GM21723 (cell line): ENCODE data around the gene BTN1A1.

ENCODE experiments used
- ATAC-seq: cut with Tn5 transposase; IDR thresholded peaks from one replicate; pipeline ENCODE4 v1.9.1; 2021; ENCODE audit warnings: mild to moderate bottlenecking, moderate library complexity; ENCODE audit not compliant: unreplicated experiment

Gene BTN1A1

DNA sequence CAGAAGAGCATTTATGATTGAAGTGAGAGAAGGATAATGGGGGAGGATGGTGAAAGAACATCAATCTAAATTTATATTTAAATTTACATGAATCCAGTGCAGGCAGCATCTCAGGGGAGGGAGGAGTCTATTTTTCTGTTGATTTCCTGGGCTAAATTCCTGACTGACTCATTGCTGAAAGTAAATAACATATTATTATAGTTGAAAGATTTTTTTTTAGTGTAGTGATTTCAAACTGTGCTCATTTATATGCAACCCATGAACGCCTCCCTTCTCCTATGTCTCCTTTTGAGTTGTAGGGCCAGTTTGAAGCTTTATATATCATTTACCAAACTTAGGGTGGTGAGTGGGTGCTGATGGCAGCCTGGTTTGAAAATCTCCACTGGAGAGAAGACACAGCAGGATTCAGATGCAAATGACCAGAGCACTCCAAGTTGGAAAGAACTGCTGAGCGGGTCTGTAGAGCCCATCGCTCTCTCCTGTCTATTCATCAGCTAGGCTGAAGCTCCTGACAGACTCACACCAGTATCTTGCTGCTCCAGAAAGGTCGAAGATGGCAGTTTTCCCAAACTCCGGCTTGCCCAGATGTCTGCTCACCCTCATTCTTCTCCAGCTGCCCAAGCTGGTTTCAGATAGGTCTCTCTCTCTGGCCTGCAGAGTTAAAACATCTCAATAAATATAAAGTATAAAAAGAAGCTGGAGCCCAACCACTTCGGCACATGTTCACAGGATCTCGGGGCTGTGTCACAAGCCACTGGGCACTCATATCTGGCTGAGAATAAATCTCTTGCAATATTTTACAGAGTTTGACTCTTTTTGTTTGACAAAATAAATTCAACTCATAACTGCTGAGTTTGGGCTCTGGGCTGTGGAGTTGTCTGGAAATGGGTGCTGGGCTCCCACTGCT is 24.0 kb upstream of the BTN1A1 start:
- ATAC-seq, result no peak

DNA sequence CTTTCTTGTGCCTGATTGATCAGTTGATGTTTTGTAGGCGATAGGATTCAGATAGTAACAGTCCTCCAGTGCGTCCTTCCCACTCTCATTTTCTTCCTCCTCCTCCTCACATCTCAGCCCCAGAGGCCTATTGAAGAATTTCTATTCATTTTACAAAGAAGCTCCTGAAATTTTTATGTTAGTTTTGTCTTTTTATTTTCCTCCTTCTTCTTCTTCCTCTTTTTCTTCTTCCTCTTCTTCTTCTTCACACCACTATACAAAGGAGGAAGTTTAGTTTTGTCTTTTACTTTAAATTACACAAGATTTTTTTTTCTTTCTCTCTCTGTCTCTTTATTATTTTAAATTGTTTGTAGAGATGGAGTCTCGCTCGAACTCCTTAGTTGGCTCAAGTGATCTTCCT is 23.2 kb upstream of the BTN1A1 start:
- no peak for ATAC-seq

- ATAC-seq, result no peak
Observed at GRCh38 chr6:26477426-26477825, 22.7 kb upstream of the BTN1A1 start.

DNA sequence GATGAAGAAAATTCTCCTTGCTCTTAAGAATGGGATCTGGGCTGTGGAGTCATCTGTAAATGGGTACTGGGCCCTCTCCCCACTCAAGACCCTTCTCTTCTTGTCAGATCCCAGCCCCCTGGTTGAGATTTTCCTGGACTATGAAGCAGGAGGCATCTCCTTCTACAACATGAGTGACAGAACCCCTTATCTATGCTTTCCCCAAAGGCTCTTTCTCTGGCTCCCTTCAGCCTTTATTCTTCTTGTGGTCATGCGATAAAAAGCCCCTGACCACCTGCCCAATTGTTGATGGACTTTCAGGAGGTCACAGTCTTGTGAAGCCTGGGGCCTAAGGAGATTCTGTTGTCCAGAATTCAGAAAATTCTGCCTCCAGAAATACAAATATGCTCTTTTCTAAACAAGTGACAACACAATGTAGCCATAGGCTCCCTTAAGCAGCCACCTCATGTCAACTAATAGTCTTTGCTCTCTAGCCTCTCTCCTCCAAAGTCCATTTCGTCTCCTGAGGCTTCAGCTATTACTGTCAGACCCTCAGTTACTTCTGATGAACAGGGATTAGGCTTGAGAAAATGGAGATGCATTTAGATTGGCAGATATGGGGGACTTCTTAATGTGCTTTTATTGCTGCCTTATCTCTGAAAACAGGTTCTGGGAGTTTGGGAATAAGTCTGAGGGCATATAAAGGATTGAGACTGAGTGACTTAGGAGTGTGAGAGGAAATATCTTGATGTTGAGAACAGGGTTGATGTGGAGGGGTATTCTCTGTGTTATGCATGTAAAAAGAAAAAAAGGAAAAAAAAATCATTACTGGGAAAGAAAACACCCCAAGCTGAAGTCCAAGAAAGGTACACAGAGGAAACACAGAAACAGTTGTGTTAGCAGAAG is 21.8 kb upstream of the BTN1A1 start:
- no peak for ATAC-seq

- ATAC-seq, result no peak
Observed at GRCh38 chr6:26478985-26479278, 21.2 kb upstream of the BTN1A1 start.

- ATAC-seq, result no peak
Observed at GRCh38 chr6:26482338-26482737, 17.8 kb upstream of the BTN1A1 start.

DNA sequence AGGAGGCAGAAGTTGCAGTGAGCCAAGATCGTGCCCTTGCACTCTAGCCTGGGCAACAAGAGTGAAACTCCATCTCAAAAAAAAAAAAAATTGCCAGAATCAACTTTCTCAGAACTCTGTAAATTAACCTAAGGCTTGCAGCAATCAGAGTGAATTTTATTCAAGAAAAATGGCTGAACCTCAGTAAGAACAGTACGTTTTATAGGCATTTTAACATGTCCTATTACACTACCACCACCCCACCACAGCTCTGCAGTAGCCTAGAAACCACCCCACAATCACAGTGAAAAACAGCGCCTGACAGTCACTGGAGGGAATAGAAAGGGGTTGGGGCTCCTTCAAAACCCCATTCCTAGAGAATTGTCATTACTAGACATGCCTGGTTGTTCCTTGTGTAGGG is 16.4 kb upstream of the BTN1A1 start:
- ATAC-seq, result no peak

DNA sequence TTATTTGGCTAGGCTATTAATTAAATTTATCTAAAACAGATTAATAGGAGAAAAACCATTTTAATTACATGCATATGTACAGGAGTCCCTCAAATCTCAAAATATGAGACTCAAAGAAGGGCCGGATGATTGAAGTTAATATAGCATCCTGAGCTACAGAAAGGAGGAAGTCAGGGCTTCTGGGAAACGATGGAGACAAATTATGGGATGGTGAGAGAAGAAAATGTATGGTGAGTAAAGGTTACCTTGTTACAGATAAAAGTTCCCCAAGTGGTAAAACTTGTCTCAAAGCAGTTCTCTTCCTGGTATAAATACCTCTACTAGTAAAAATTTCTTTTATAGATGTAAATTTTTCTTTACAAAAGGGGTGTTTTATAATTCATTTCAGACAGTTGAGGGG is 15.9 kb upstream of the BTN1A1 start:
- ATAC-seq, result no peak

GRCh38 chr6:26485112-26485780 is 14.9 kb upstream of the BTN1A1 start:
- ATAC-seq, result no peak

DNA sequence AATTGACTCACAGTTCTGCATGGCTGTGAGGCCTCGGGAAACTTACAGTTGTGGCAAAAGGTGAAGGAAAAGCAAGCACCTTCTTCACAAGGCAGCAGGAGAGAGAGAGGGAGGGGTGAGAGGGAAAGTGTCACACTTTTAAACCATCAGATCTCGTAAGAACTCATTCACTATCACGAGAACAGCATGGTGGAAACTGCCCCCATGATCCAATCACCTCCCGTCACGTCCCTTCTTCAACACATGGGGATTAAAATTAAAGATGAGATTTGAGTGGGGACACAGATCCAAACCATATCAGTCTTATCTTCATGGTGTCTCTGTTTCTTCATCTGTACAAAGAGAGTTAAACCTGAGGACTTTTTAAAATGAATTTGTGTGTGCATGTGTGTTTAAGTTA is 13.7 kb upstream of the BTN1A1 start:
- no peak for ATAC-seq

- ATAC-seq, result no peak
Observed at GRCh38 chr6:26487466-26487865, 12.6 kb upstream of the BTN1A1 start.

DNA sequence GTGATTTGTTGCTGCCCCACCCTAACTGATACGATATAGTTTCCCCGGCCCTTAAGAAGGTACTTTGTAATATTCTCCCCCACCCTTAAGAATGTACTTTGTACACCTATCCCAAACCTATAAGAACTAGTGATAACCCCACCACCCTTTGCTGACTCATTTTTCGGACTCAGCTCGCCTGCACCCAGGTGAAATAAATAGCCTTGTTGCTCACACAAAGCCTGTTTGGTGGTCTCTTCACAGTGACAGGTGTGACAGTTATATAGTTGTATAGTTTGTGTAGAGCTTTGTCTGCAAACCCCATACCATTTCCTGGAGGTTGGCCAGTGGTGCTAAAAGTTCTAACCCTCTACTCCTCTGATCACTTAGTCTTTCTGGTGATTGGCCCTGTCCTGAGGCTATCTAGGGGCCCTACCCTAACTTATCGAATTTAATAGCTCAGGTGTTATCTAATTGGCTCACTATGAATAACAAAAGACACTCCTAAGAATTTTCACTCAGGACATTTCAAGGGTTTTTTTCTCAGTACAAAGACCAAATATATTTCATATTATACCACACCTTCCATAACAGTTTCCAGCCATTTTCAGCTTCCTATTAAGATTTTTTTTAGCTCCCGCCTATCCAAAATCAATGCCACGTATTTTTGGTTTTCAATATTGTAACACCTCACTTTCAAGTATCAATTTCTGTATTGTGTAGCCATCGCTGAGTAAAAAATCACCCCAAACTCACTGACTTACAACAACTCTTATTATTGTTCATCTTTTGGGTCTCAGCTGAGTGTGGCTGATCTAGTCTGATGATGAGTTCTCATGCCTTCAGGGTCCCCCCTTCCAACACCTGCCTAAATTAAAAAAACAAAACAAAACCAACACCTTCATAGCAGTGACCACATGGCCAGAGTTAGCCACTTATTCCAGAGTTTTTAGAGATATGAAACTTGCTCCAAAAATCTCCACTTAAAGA is 9.8 kb upstream of the BTN1A1 start:
- no peak for ATAC-seq

- no peak for ATAC-seq
Observed at GRCh38 chr6:26491604-26492003, 8.5 kb upstream of the BTN1A1 start.

GRCh38 chr6:26493258-26493657 is 6.8 kb upstream of the BTN1A1 start:
- no peak for ATAC-seq

DNA sequence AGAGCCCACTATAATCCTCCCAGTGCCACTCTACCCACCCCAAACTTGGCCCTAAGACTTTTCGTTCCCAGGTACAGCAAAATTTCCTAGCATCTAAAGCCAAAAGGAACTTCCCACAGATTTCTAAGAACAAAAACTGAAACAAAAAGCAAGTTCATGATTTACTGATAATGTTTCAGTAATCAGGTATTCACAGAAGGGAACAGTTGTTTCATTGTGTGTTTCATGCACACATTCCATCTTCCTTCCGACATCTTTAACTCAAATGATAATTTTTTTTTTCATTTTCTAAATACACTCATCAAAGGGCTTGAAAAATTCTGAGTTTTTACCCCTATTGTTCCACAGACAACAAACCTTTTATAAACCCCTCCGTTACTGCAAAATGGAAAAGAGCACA is 6.0 kb upstream of the BTN1A1 start:
- no peak for ATAC-seq

DNA sequence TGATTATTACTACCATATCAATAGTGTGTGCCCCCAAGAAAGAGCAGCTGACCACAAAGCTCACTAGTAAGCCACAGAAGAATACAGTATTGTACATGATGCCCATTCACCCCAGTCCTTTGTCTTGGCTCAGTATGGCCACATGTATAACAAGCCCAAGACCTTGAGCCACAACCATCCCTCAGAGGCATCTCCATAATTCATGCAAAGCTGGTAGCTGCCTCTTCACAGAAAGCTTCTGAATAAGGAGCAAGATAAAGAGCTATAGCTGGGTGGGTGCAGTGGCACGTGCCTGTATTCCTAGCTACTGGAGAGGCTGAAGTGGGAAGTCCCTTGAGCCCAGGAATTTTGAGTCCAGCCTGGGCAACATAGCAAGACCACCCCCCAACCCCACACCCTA is 4.8 kb upstream of the BTN1A1 start:
- ATAC-seq, result no peak

DNA sequence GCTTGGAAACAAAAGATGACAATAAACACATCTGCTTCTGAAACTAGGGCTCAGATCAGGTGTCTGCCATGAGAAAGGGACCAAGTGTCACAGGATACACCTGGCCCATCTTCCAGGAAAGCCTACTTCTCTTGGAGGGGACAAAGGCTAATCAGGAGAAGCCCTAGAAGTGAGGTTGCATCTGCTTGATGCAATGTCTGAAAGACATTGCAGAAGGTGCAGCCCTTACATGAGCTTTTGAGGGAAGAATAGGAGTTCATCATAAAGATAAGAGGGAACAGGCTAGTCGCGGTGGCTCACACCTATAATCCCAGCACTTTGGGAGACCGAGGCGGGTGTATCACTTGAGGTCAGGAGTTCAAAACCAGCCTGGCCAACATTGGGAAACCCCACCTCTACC is 2.5 kb upstream of the BTN1A1 start:
- ATAC-seq, result no peak

DNA sequence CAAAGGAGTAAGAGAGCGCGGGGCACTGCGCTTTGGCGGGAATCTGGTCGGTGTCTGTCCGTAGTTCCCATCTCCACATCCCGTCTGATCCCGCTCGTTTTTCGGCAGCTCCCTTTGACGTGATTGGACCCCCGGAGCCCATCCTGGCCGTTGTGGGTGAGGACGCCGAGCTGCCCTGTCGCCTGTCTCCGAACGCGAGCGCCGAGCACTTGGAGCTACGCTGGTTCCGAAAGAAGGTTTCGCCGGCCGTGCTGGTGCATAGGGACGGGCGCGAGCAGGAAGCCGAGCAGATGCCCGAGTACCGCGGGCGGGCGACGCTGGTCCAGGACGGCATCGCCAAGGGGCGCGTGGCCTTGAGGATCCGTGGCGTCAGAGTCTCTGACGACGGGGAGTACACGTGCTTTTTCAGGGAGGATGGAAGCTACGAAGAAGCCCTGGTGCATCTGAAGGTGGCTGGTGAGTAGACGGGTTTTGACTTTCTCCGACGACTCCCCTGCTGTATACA is 1.4 kb downstream of the BTN1A1 start:
- no peak for ATAC-seq

GRCh38 chr6:26502165-26502564 is 2.1 kb downstream of the BTN1A1 start:
- ATAC-seq, result no peak

DNA sequence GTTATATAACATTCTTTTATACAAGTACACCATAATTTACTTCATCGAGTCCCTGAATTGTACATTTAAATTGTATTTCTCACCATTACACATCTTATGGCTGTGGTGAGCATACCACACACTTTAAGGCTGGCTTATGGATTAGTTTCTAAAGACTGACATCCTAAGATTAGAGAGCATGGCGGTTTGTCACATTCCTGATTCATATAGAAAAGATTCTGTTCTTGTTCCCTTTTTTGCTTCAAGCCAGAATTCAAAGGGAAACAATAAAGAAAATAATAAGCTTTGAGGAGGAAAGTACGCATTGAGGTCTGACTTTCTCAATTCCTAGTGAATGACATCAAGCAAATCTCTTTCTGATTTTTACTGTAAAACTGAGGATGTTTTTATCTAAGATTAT is 2.5 kb downstream of the BTN1A1 start:
- ATAC-seq, result no peak
